Cardiac muscle cell (in vitro differentiated cells and primary cell): ENCODE data around the gene SFXN3. TPM values are rescaled to one million over a fixed set of nuclear protein-coding genes. Genes with fewer than 3 reads are reported as not detected.

Source experiments
- DNase-seq, 2 donors: peaks; one replicate each; pipeline versions ENCODE4 v3.0.0 to v3.0.0-alpha.2; 2010 to 2017; ENCODE audit warnings: low read depth in 1 of 2, low spot score in 1 of 2
- H3K27ac ChIP-seq: fragments of 200-600 bp; sonication (generic); 2 replicates; pipeline ENCODE4 v1.5.1; 2016
- H3K27me3 ChIP-seq: fragments of 200-600 bp; sonication (generic); 2 replicates; pipeline ENCODE4 v1.6.0; 2016; ENCODE audit warnings: control low read depth
- H3K36me3 ChIP-seq: fragments of 200-600 bp; sonication (generic); 2 replicates; pipeline ENCODE4 v1.5.1; 2016; ENCODE audit warnings: control low read depth
- H3K4me1 ChIP-seq: fragments of 200-600 bp; sonication (generic); 2 replicates; pipeline ENCODE4 v1.8.1; 2017; ENCODE audit warnings: low read depth, mild to moderate bottlenecking, mixed run types
- H3K4me3 ChIP-seq: fragments of 200-600 bp; sonication (generic); 2 replicates; pipeline ENCODE4 v1.5.1; 2016; ENCODE audit warnings: mild to moderate bottlenecking
- H3K9me3 ChIP-seq: fragments of 200-600 bp; sonication (generic); 2 replicates; pipeline ENCODE4 v1.5.1; 2017; ENCODE audit warnings: low read depth, mild to moderate bottlenecking, control low read depth
- CTCF ChIP-seq: IDR thresholded peaks from 2 replicates; pipeline ENCODE4 v1.5.1; 2012; ENCODE audit warnings: low read depth, mild to moderate bottlenecking, low read length
- polyA plus RNA-seq: library from polyadenylated mRNA; unstranded; fragments of >200 nt; fragmentation: Nextera tagmentation; extraction: Ambion mirVana; gene quantifications from 2 replicates; pipeline ENCODE4 v1.2.1, GENCODE V29; 2016
- total RNA-seq: library from RNA; depleted of rRNA; stranded (reverse); fragments of >200 nt; gene quantifications from 2 replicates; pipeline ENCODE4 v1.2.3, GENCODE V29; 2016

SFXN3 gene
- total and polyA plus RNA-seq, 2 experiments from 2014 or later: 23.4 to 37.8 TPM

- peak overlapping the region; percentile 62 for H3K27ac ChIP-seq
Measured at GRCh38 chr10:101006593-101007098, 24.4 kb upstream of the SFXN3 start.

GRCh38 chr10:101007099-101007711 lies 23.8 kb upstream of the SFXN3 start:
- TF ChIP-seq CTCF: no peak
- H3K36me3 ChIP-seq: peaks cover 46% of the 10 kb centered on the region
- H3K4me1 ChIP-seq: peaks cover 11% of the 10 kb centered on the region
- H3K27me3 ChIP-seq: no peaks in the 10 kb centered on the region
- peak overlapping the region; percentile 62 for H3K27ac ChIP-seq
- no peak for DNase-seq
- H3K9me3 ChIP-seq: no peaks in the 10 kb centered on the region
- H3K4me3 ChIP-seq: no peak overlapping the region

More at GRCh38 chr10:101006593-101007098, 24.4 kb upstream of the SFXN3 start:
- no peak overlapping the region for H3K4me3 ChIP-seq
- peaks cover 46% of the 10 kb centered on the region for H3K36me3 ChIP-seq
- no peak for TF ChIP-seq CTCF
- DNase-seq: no peak
- no peaks in the 10 kb centered on the region for H3K9me3 ChIP-seq
- peaks cover 7% of the 10 kb centered on the region for H3K4me1 ChIP-seq
- no peaks in the 10 kb centered on the region for H3K27me3 ChIP-seq

GRCh38 chr10:101007915-101008822 lies 22.9 kb upstream of the SFXN3 start:
- DNase-seq: no peak
- no peak overlapping the region for H3K4me3 ChIP-seq
- peak overlapping the region; percentile 39 for H3K27ac ChIP-seq
- no peak for TF ChIP-seq CTCF
- peaks cover 43% of the 10 kb centered on the region for H3K36me3 ChIP-seq
- H3K9me3 ChIP-seq: no peaks in the 10 kb centered on the region
- H3K4me1 ChIP-seq: peaks cover 11% of the 10 kb centered on the region
- H3K27me3 ChIP-seq: no peaks in the 10 kb centered on the region

GRCh38 chr10:101008823-101009423 lies 22.1 kb upstream of the SFXN3 start:
- Histone ChIP-seq H3K4me1 (peaks cover 11% of the 10 kb centered on the region), H3K27ac (no peak overlapping the region), H3K4me3 (no peak overlapping the region), H3K36me3 (peaks cover 36% of the 10 kb centered on the region), H3K9me3 (no peaks in the 10 kb centered on the region), H3K27me3 (no peaks in the 10 kb centered on the region)
- DNase-seq: no peak
- TF ChIP-seq CTCF: no peak

- Histone ChIP-seq H3K9me3 (no peaks in the 10 kb centered on the region), H3K36me3 (peaks cover 23% of the 10 kb centered on the region), H3K27me3 (no peaks in the 10 kb centered on the region), H3K4me1 (peaks cover 11% of the 10 kb centered on the region), H3K4me3 (no peak overlapping the region), H3K27ac (no peak overlapping the region)
- TF ChIP-seq CTCF: no peak
- DNase-seq: no peak
Measured at GRCh38 chr10:101010329-101010728, 20.7 kb upstream of the SFXN3 start.
